T-helper 2 cell treated with Interferon-gamma antibody and Interleukin-4, amounts not matched to agents 5 μg/mL and 100 μg/mL, for 36 hours (primary cell): ENCODE measurements around the gene SRRM3.
"Not testable (repeated sequence)": the region's sequence is repeated elsewhere in the genome, so short reads cannot be mapped to it uniquely, and the experiment has no call there.

Source experiments
- DNase-seq: peaks from one replicate; pipeline ENCODE4 v3.0.0; 2021; ENCODE audit warnings: low spot score
- H3K27ac Mint-ChIP-seq: one replicate; pipeline ENCODE4 v1.8.0; 2021; ENCODE audit warnings: mild to moderate bottlenecking, mixed read lengths
- H3K27me3 Mint-ChIP-seq: one replicate; pipeline ENCODE4 v1.8.0; 2021; ENCODE audit warnings: low read depth, mixed read lengths
- H3K36me3 Mint-ChIP-seq: one replicate; pipeline ENCODE4 v1.8.0; 2021; ENCODE audit warnings: low read depth, mixed read lengths
- H3K4me1 Mint-ChIP-seq: one replicate; pipeline ENCODE4 v1.8.0; 2021; ENCODE audit warnings: low read depth, mixed read lengths
- H3K4me3 Mint-ChIP-seq: one replicate; pipeline ENCODE4 v1.8.0; 2022; ENCODE audit warnings: mild to moderate bottlenecking, moderate library complexity, mixed read lengths
- H3K9me3 Mint-ChIP-seq: one replicate; pipeline ENCODE4 v1.8.0; 2021; ENCODE audit warnings: mixed read lengths

Gene SRRM3

GRCh38 chr7:76326646-76327233 lies 125.0 kb downstream of the SRRM3 start:
- Mint-ChIP-seq H3K4me1 (peaks cover 20% of the 10 kb centered on the region), H3K4me3 (no peak overlapping the region), H3K27me3 (no peaks in the 10 kb centered on the region), H3K36me3 (peaks cover 42% of the 10 kb centered on the region), H3K27ac (no peak overlapping the region), H3K9me3 (no peaks in the 10 kb centered on the region)
- DNase-seq = no peak

GRCh38 chr7:76327610-76328009 lies 125.9 kb downstream of the SRRM3 start:
- Mint-ChIP-seq H3K36me3 (peaks cover 48% of the 10 kb centered on the region), H3K27me3 (no peaks in the 10 kb centered on the region), H3K4me1 (peaks cover 25% of the 10 kb centered on the region), H3K9me3 (no peaks in the 10 kb centered on the region), H3K4me3 (no peak overlapping the region), H3K27ac (no peak overlapping the region)
- no peak for DNase-seq

- no peak overlapping the region for H3K4me3 Mint-ChIP-seq
- no peak for DNase-seq
- no peak overlapping the region for H3K27ac Mint-ChIP-seq
- no peaks in the 10 kb centered on the region for H3K27me3 Mint-ChIP-seq
- H3K4me1 Mint-ChIP-seq = peaks cover 25% of the 10 kb centered on the region
- no peaks in the 10 kb centered on the region for H3K9me3 Mint-ChIP-seq
- H3K36me3 Mint-ChIP-seq = peaks cover 48% of the 10 kb centered on the region
Measured at GRCh38 chr7:76328389-76328788, 126.7 kb downstream of the SRRM3 start.

- Mint-ChIP-seq H3K4me3 (no peak overlapping the region), H3K27me3 (no peaks in the 10 kb centered on the region), H3K27ac (no peak overlapping the region)
Measured at GRCh38 chr7:76329479-76329878, 127.8 kb downstream of the SRRM3 start.

GRCh38 chr7:76330261-76330660 lies 128.6 kb downstream of the SRRM3 start:
- Mint-ChIP-seq H3K4me1 (peaks cover 25% of the 10 kb centered on the region), H3K9me3 (no peaks in the 10 kb centered on the region), H3K27me3 (no peaks in the 10 kb centered on the region), H3K4me3 (no peak overlapping the region), H3K36me3 (peaks cover 40% of the 10 kb centered on the region), H3K27ac (no peak overlapping the region)
- DNase-seq = no peak

More at GRCh38 chr7:76329479-76329878, 127.8 kb downstream of the SRRM3 start:
- Mint-ChIP-seq H3K9me3 (no peaks in the 10 kb centered on the region), H3K36me3 (peaks cover 43% of the 10 kb centered on the region), H3K4me1 (peaks cover 25% of the 10 kb centered on the region)
- DNase-seq = no peak

- Mint-ChIP-seq H3K4me1 (peaks cover 25% of the 10 kb centered on the region), H3K27ac (no peak overlapping the region), H3K9me3 (no peaks in the 10 kb centered on the region), H3K36me3 (peaks cover 40% of the 10 kb centered on the region), H3K27me3 (no peaks in the 10 kb centered on the region), H3K4me3 (no peak overlapping the region)
- no peak for DNase-seq
Measured at GRCh38 chr7:76330673-76331072, 129.0 kb downstream of the SRRM3 start.

GRCh38 chr7:76332078-76332477 lies 130.4 kb downstream of the SRRM3 start:
- Mint-ChIP-seq H3K9me3 (no peaks in the 10 kb centered on the region), H3K36me3 (peaks cover 39% of the 10 kb centered on the region), H3K27me3 (no peaks in the 10 kb centered on the region), H3K4me3 (no peak overlapping the region), H3K27ac (no peak overlapping the region), H3K4me1 (peaks cover 25% of the 10 kb centered on the region)
- DNase-seq = no peak

- no peak for DNase-seq
- H3K9me3 Mint-ChIP-seq = no peaks in the 10 kb centered on the region
- no peak overlapping the region for H3K27ac Mint-ChIP-seq
- no peaks in the 10 kb centered on the region for H3K27me3 Mint-ChIP-seq
- peaks cover 36% of the 10 kb centered on the region for H3K36me3 Mint-ChIP-seq
- peaks cover 15% of the 10 kb centered on the region for H3K4me1 Mint-ChIP-seq
- no peak overlapping the region for H3K4me3 Mint-ChIP-seq
Measured at GRCh38 chr7:76333511-76334101, 131.9 kb downstream of the SRRM3 start.

- peaks cover 29% of the 10 kb centered on the region for H3K36me3 Mint-ChIP-seq
- H3K9me3 Mint-ChIP-seq = no peaks in the 10 kb centered on the region
- no peak for DNase-seq
- H3K4me3 Mint-ChIP-seq = no peak overlapping the region
- H3K4me1 Mint-ChIP-seq = peaks cover 13% of the 10 kb centered on the region
- no peak overlapping the region for H3K27ac Mint-ChIP-seq
- H3K27me3 Mint-ChIP-seq = no peaks in the 10 kb centered on the region
Measured at GRCh38 chr7:76334320-76334967, 132.7 kb downstream of the SRRM3 start.

- not testable (repeated sequence) for H3K9me3 Mint-ChIP-seq, H3K27me3 Mint-ChIP-seq, DNase-seq, H3K27ac Mint-ChIP-seq, H3K4me3 Mint-ChIP-seq
- H3K36me3 Mint-ChIP-seq = peaks cover 30% of the 10 kb centered on the region
- peaks cover 15% of the 10 kb centered on the region for H3K4me1 Mint-ChIP-seq
Measured at GRCh38 chr7:76335417-76335816, 133.7 kb downstream of the SRRM3 start.

GRCh38 chr7:76336094-76336493 lies 134.4 kb downstream of the SRRM3 start:
- Mint-ChIP-seq H3K36me3 (peaks cover 33% of the 10 kb centered on the region), H3K4me3 (no peak overlapping the region), H3K9me3 (no peaks in the 10 kb centered on the region), H3K4me1 (peaks cover 18% of the 10 kb centered on the region), H3K27ac (no peak overlapping the region), H3K27me3 (no peaks in the 10 kb centered on the region)
- no peak for DNase-seq
